HTR-8/SVneo (cell line): ENCODE results near the gene ZNF143.

ENCODE experiments used
- DNase-seq: peaks from one replicate; pipeline ENCODE4 v3.0.0; 2011; ENCODE audit warnings: low spot score, mixed read lengths; ENCODE audit not compliant: insufficient read length
- FAIRE-seq: peaks from 2 replicates; lab custom pipeline; 2011; peaks lifted over from hg19 to GRCh38; lab: Jason Lieb, UNC

The ZNF143 gene

DNA sequence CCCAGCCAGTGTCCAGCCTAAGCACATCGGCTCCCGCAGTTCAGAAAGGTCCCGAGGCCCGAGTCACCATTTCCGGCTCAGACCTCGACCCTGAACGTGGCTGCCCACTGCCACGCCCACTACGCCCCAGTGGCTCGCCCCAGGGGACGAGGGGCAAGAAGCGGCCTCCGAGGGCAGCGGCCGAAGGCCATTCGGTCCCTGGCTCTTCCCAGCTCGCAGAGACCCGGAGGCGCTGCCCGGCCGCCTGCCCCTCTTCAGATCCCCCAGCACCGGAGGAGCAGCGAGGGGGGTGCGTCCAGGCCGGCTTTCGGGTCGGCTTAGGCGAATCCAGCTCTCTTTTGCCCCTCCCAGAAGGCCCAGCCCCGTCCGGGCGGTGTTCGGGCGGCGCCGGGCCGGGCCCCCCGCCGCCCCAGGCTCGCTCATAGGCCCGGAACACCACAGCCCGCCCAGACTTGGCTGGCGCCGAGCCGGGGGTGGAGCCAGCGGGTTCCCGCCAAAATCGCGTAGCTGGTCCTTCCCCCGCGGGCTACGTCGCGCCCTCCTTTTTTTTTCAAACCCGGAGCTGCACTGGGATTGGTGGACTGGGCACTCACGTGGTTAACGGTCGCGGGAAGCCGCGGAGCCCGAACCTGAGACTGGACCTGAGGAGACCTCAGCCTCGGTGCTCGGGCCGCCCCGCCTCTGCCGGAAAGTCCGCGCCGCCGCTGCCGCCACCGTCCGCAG, 112.4 kb downstream of the ZNF143 start, which contains the start of gene WEE1:
WEE1 (plus strand) TSS at position 619 of the 723 bp plus-strand sequence. CDS start 264 bp downstream, outside the sequence.
- FAIRE-seq (peak; percentile 31), DNase-seq (peak; percentile 97)

DNA sequence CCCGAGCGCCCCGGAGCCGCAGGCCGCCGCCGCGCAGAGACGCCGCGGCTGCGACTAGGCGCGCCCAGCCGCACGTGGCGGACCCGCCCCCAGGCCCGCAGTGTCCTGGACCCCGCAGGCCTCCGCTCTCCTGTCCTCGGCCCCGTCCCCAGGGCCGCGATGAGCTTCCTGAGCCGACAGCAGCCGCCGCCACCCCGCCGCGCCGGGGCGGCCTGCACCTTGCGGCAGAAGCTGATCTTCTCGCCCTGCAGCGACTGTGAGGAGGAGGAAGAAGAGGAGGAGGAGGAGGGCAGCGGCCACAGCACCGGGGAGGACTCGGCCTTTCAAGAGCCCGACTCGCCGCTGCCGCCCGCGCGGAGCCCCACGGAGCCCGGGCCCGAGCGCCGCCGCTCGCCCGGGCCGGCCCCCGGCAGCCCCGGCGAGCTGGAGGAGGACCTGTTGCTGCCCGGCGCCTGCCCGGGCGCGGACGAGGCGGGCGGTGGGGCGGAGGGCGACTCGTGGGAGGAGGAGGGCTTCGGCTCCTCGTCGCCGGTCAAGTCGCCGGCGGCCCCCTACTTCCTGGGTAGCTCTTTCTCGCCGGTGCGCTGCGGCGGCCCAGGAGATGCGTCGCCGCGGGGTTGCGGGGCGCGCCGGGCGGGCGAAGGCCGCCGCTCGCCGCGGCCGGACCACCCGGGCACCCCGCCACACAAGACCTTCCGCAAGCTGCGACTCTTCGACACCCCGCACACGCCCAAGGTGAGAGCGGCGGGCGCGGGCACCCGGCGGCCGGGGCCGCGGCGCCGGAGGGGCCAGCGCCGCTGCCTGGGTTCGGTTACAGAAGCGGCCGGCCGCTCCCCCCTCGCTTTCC, 113.2 kb downstream of the ZNF143 start:
- FAIRE-seq (no peak), DNase-seq (no peak)

DNA sequence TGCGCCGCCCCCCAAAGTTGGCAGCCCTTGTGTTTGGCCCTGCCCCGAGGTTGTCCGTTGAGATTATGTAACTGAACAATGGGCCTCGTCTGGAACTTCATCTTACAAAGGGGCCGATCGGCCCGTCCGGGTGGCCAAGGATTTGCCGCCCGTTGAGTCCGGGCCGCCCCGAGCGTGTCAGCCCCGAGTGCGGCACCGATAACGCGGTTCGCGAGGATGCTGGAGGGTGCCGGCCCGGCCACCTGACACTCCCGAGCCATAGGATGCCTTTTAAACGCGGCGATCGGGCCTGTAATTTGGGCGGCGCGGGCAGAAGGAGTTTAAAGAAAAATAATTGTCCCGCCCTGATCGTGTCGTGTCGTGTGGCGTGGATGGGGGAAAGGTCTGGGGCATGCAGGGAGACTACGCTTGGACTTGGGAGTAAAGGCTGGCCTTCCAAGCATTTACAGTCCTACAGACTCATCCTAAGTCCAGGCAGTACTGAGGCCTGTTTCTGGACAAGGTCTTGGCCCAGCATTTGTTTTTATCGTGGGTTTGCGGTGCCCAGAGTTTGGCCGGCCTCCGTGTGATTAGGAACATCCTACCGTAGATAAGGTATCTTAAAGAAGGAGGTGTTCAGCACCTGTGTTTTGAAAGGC, 113.9 kb downstream of the ZNF143 start:
- DNase-seq (no peak), FAIRE-seq (no peak)

DNA sequence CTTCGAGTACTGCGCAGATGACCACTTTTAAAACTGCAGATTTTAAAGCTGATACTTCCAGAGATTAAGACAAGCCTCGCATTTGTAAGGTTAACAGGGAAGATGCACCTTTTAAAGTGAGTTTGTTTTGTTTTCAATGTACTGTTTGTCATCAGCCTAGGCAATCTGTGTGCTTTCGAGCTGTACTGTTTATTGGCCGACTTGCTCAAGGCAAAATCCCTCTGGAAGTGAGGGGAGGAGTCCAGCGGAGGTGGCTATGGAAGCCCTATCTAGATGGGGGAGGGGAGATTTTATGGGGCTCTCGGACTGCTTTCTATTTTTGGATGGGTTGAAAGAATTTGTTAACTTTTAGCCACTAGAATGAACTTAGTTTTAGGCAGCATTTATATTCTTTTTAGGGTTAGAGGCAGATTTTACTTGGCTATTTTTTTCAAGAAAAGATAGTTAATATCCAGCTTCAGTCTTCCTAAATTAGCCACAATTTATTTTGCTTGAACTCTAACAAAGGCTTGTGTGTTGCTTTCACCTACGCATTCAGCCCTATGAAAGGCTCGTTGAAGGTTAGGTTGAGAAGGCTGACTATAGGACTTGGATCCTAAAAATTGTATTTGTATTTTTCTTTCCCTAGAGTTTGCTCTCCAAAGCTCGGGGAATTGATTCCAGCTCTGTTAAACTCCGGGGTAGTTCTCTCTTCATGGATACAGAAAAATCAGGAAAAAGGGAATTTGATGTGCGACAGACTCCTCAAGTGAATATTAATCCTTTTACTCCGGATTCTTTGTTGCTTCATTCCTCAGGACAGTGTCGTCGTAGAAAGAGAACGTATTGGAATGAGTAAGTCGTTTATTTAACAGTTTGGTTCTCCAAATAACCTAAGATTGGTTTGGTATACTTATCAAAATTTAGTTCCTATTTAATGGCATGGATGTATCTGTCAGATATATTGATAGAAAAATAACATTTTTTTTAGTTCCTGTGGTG, 114.7 kb downstream of the ZNF143 start:
- FAIRE-seq, result no peak
- peak; percentile 55 for DNase-seq

DNA sequence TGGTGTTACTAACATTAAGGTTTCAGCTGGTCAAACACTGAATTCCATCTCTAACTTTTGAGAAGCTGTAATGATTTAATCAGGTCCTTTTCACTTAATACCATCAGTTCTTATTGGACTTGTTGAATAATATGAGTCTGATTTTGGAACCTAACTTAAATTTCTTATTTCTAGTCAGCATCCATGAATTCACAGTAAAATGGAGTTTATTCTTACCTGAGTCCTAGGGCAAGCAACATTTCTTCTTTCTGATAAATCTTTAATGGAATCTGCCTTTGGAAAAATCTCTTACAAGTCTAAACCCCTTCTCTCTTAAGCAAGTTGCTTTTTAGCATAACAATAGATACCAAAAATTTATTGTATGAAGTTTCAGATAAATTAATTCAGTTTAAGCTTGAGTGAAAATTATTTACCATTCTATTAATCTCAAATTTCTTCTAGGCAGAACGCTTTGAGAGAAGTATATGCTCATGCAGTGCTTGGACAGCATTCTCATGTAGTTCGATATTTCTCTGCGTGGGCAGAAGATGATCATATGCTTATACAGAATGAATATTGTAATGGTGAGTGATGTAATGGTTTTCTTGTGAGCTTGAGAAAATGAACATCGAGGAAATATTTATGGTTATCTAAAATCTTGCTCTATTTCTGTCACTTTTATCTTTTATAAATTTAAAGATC, 116.0 kb downstream of the ZNF143 start:
- FAIRE-seq (no peak), DNase-seq (no peak)

DNA sequence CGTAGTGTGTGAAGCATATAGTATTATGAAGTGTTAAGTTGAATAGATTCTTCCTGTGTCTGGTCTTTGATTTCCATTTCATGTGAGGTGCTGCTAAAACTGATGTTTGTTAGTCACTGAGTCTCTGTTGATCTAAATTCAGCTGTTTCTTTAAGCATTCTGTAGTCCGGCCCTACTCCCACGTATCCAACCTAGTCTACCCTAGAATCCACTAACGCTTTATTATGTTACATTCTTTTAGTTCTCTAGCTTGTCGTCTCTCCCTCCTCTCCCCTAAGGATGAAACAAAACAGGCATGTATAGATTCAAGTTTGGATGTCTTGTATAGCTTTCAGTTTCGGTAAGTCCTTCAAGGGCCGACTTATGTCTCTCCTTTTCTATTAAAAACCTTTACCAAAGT, 116.7 kb downstream of the ZNF143 start:
- FAIRE-seq, result no peak

More for the DNA sequence above, 116.7 kb downstream of the ZNF143 start:
- no peak for DNase-seq
